GM19193 (cell line): ENCODE measurements around the gene MIPEP.
"Not testable (repeated sequence)": the region's sequence is repeated elsewhere in the genome, so short reads cannot be mapped to it uniquely, and the experiment has no call there.

ENCODE experiments used
- POLR2A ChIP-seq: IDR thresholded peaks from 4 replicates; pipeline ENCODE4 v1.6.1; 2011; ENCODE audit not compliant: insufficient read depth, insufficient read length; ENCODE audit errors: extremely low read depth

MIPEP gene

GRCh38 chr13:23901365-23901764 is 12.2 kb upstream of the MIPEP start:
- no peak for TF ChIP-seq POLR2A

DNA sequence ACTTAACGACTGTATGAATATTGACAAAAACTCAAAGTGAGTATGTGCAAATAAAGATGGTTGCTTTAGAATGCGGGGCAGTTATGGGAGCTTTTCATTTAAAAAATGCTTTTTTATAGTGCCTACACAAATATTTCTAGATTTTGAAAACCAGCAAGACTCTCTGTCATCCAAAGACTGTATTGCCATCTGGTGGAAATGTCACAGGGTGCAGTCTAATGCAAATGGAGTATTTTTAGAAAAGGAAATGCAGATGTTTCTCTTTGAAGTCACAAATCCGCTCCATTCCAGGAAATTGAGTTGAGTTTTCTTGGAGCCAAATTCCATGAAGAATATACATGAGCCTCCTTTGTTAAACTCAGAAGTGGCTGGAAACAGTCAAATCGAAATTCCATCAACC is 10.4 kb upstream of the MIPEP start:
- no peak for TF ChIP-seq POLR2A

DNA sequence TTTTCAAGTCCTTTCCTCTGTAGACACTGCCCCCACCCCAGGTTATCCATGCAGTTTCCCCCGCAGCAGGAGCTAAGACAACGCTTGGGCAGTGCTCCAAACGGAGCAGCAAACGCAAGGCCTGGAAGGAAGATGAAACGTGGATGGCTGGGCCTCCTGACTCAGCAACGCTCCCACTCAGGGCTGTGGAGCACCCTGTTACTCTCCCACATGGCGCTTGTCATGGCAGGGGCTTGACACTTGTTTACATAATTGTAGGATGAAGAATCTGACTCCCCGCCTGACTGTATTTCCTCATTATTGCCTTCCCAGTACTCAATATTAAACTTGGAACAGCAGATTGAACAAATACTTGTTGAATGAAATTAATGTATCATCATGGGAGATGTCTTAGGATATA is 8.9 kb upstream of the MIPEP start:
- TF ChIP-seq POLR2A: no peak

- not testable (repeated sequence) for TF ChIP-seq POLR2A
Observed at GRCh38 chr13:23897452-23897919, 8.3 kb upstream of the MIPEP start, which contains the start of gene C1QTNF9B. TSS of gene C1QTNF9B (minus strand) at chr13:23897502.

DNA sequence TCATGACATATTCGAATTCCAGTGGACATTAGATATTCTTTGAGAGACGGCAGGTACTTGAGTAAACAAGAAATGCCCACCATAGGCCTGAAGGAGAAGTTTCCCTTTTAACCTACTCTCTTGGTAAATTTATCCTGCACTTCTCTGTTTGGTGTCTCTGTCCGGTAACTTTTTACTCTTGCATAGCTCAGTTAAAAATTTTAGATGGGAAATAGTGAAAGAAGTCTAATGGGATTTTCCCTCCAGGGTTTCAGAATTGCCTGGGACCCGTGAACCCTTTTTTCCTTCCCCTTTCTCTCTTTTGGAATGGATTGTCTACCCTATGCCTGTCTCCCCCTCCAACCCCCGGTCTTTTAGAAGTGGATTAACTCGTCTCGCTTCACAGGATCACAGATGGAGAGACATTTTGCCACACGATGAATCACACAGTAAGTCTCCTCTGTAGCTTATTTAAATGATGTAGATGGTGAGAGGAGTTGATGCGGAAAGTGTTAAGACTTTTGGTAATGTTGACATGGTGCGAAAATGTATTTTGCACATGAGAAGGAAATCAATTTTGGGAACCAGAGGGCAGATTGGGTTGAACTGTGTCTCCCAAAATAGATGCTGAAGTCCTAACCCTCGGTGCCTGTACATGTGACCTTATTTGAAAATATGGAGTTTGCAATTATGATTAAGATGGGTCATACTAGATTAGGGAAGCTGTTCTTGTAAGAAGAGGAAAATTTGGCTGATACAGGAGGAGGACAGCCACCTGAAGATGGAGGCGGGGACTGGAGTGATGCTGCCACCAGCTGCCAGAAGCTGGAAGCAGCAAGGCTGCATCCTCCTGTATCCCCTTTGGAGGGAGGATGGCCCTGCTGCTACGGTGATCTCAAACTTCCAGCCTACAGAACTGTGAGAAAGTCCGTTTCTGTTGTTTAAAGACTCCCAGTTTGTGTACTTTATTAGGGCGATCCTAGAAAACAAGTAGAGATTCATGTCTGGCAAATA is 711 bp upstream of the MIPEP start:
- TF ChIP-seq POLR2A: no peak

GRCh38 chr13:23883255-23883654 is 5.9 kb downstream of the MIPEP start:
- no peak for TF ChIP-seq POLR2A

- TF ChIP-seq POLR2A: no peak
Observed at GRCh38 chr13:23877286-23877685, 11.9 kb downstream of the MIPEP start.

DNA sequence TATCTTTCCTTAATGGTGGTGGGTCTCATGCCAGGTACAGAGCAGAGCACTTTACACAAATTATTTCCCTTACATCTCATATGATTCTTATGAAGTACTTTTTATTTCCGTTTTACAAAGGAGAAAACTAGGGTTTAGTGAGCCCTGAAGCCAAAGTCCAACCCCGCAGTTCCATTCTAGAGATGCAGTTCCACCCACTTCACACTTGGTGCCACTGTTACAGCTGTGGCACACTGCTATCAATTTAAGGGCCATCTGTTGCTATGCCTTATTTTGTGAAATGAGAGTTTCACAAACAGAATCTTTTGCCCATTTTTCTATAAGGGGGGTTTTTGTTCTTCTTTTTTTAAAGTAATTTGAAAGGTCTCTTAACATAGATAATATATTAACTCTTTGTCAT is 12.9 kb downstream of the MIPEP start:
- no peak for TF ChIP-seq POLR2A

GRCh38 chr13:23871616-23872220 is 17.5 kb downstream of the MIPEP start:
- TF ChIP-seq POLR2A: no peak

DNA sequence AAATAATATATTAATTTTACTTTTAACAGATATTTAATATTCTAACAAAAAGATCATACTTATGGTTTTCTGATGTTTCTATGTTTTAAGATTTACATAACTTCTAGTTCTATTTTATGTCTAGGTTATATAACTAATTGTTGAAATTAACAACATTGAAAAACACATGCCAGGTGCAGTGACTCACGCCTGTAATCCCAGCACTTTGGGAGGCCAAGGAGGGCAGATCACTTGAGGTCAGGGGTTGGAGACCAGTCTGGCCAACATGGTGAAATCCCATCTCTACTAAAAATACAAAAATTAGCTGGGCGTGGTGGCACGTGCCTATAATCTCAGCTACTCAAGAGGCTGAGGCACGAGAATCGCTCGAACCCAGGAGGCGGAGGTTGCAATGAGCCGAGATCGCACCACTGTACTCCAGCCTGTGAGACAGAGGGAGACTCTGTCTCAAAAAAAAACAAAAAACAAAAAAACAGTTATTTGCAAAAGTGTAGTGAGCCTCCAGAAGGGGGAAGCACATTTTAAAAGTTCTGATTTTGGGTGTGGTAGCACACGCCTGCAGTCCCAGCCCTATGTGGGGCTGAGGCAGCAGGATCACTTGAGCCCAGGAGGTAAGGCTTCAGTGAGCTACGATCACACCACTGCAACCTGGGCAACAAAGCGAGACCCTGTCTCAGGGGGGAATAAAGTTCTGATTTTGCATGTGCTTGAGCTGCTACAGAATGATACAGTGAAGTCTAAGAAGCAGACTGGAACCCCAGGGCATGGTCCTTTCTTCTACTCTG is 18.7 kb downstream of the MIPEP start:
- TF ChIP-seq POLR2A: no peak

GRCh38 chr13:23868521-23868920 is 20.7 kb downstream of the MIPEP start:
- no peak for TF ChIP-seq POLR2A

GRCh38 chr13:23867027-23867491 is 22.1 kb downstream of the MIPEP start:
- TF ChIP-seq POLR2A: no peak

- no peak for TF ChIP-seq POLR2A
Observed at GRCh38 chr13:23866420-23867026, 22.7 kb downstream of the MIPEP start.

DNA sequence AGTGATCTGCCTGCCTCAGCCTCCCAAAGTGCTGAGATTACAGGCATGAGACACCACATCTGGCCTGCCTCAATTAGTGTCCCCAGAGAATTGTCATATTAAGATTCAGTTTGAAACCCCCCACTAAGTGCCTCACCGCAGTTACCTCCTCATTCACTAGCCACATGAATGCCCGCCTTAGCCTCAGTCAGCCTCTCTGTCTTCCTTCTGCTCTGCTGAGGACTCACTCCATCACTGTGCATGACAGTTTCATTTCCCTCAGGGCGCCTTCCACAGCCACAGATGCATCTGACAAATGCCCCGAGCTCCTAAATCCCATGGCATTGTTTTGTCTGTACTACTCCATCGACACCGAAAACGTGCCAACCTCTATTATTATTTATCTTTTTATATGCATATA is 23.3 kb downstream of the MIPEP start:
- no peak for TF ChIP-seq POLR2A
